ENCODE measurements around the gene GPS2.

DNA sequence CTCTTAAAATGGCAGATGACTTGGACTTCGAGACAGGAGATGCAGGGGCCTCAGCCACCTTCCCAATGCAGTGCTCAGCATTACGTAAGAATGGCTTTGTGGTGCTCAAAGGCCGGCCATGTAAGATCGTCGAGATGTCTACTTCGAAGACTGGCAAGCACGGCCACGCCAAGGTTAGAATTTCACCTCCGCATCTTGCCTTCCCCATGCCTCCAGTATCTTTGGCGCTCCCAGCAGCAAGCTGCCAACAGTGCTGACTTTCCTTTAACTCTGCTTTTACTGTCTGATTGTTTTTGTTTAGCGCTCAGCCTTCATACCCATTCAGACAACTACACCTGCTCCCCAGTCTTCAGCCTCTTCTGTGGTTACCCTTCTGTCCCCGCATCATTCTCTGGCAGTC lies 5.5 kb downstream of the GPS2 start:
- no peak for TF ChIP-seq EZH2 (IDR thresholded peaks at IDR 0.05; ENCODE audit: borderline replicate concordance, low read length)
- TF ChIP-seq, protein P1, sequence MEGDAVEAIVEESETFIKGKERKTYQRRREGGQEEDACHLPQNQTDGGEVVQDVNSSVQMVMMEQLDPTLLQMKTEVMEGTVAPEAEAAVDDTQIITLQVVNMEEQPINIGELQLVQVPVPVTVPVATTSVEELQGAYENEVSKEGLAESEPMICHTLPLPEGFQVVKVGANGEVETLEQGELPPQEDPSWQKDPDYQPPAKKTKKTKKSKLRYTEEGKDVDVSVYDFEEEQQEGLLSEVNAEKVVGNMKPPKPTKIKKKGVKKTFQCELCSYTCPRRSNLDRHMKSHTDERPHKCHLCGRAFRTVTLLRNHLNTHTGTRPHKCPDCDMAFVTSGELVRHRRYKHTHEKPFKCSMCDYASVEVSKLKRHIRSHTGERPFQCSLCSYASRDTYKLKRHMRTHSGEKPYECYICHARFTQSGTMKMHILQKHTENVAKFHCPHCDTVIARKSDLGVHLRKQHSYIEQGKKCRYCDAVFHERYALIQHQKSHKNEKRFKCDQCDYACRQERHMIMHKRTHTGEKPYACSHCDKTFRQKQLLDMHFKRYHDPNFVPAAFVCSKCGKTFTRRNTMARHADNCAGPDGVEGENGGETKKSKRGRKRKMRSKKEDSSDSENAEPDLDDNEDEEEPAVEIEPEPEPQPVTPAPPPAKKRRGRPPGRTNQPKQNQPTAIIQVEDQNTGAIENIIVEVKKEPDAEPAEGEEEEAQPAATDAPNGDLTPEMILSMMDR (IDR thresholded peaks at IDR 0.05; ENCODE audit: low read length): no peak
